SW 1271 (cell line): Measurements from ENCODE around the gene C6orf62.
"Not testable (repeated sequence)": the region's sequence is repeated elsewhere in the genome, so short reads cannot be mapped to it uniquely, and the experiment has no call there.

Source experiments
- DNase-seq, 2 experiments: peaks; one replicate each; lab custom pipeline; 2025; lab: John Stamatoyannopoulos, UW

C6orf62 gene

DNA sequence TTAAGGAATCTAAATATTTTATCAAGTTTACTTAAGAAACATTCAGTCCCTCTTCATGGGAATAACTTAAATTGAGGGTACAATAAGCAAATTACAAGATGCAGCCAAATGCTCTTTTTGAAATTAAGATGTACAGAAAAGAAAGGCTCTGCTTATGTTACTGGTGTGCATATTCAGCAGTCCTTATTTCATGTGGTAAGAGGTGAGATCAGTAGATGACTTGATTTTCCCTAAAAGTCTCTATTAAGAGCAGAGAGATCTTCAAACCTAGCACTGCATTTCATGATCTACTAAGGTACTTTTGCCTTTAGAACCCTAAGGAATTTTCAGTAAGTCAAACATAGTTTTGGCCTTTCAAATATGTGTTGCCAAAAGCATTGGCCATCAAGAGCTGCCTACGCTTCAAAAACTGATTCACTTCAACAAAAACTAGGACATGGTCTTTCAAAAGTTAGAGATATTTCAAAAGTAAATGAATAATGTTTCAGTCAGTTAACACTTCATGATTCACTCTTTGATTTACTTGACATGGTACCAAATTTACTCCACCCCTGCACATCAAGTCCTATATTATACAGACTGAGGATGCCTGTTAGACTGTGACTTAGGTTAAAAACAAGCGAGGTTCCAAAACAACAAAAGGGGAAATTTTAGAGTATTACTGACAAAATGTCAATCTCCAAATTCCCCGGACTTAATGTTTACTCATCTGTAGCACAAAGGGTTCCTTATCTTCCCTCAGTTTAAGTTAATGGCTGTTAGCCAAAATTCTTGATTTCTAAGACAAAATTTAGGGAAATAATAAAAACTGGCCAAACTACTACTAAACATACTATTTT lies 19.2 kb downstream of the C6orf62 start:
- DNase-seq, result no peak

- no peak for DNase-seq
Measured at GRCh38 chr6:24696097-24696496, 22.9 kb downstream of the C6orf62 start.

GRCh38 chr6:24695635-24696034 lies 23.3 kb downstream of the C6orf62 start:
- peak in 1 of 2 experiments; percentile 69 for DNase-seq

DNA sequence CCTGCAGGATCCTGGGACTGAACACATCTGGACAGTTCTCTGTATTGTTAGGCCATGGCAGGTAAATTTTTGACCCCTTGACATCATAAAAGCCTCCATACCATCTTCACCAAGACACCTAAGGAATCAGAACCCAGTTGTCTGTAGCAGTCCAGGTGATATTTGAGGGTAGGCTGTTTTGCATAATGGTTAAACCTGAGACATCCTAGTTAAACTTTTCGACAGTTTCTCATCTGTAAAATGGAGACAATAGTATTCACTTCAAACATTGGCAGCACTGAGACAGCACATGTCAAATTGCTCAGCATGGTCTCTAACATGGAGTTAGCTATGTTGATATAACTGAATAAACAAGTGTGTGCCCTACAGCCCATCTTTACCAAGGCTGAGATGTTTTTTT lies 24.8 kb downstream of the C6orf62 start:
- no peak for DNase-seq

DNA sequence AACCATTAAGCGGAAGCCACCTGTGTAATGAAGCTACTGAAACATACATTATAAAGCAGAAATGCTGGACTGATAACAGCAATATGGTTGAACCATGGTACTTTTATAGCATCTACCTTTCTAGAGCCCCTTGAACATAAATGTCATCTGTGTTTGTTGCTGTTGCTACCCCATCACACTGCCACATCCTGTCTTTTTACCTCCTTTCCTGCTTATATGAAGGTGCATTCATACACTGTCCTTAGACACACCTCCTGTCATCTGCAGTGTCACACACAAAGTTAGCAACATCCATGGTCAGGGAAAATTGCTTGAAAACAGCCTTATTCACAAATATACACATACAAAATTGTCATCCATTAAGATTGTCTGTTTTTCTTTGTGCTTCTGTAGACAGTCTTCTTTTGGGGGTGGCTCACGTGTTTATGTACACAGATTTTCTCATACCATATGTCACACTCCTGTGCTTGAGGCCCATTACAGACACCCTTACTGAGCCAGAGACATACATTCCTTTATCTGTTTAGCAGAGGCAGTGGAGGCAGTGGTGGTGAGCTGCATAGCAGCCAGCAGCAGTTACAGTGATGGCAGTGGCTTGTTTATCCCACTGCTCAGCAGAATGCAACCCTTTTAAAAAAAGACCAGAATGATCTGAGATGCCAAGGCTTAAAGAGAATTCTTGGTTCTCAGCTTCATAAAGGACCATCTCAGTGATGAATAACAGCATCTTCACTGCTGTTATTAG lies 25.9 kb downstream of the C6orf62 start:
- no peak for DNase-seq

- DNase-seq, result no peak
Measured at GRCh38 chr6:24692415-24692814, 26.5 kb downstream of the C6orf62 start.

GRCh38 chr6:24692003-24692402 lies 27.0 kb downstream of the C6orf62 start:
- DNase-seq, result no peak

GRCh38 chr6:24691550-24691949 lies 27.4 kb downstream of the C6orf62 start:
- DNase-seq, result no peak

DNA sequence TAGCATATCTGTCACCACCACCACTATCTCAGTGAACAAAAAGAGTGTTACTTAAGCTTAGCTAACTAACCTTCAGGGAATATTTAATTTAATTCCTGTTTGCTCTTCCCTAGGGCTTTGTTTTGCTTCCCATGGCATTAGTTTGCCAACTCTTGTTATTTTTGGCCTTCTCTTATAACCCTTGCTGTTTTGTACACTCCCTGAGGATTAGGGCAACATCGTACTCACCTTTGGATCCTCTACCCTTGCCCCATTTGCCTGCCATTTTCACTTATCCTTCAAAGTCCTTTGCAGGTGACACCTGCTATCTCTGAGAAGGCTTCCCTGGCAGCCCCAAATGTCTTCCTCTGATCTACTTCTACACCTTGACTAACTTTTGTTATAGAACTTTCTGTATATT lies 28.4 kb downstream of the C6orf62 start:
- DNase-seq, result no peak

DNA sequence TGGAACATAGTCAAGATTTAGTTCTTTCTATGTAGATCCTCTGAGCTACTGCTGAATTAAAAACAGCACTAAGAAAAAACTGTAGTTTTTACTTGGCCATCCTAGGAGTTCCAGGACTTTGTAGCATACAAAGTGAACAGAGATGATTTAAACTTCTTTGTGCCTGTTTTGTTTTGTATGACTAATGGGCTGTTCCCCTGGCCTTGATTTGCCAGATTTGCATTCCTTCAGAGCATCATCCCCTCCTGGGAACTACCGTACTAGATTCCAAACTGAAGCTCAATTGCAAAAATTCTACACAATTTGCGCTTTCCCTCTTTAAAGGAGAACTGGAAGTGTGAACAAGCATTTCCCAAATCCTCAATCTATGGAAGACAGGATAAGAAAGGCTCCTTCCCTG lies 29.0 kb downstream of the C6orf62 start:
- no peak for DNase-seq

DNA sequence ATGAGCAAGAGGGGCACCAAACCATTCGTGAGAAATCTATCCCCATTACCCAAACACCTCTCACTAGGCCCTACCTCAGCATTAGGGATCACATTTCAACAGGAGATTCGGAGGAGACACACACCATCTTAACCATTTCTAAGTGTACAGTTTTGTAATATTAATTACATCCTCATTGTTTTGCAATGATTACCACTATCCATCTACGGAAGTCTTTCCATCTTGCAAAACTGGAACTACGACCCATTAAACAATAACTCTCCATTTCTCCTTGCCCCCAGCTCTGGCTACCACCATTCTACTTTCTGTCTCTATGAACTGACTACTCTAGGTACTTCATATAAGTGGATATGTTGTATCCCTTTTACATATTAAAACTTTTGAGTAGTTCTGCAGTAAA lies 32.0 kb downstream of the C6orf62 start:
- no peak for DNase-seq

GRCh38 chr6:24686408-24686807 lies 32.5 kb downstream of the C6orf62 start:
- DNase-seq, result no peak

GRCh38 chr6:24683297-24684296 lies 35.4 kb downstream of the C6orf62 start:
- no peak for DNase-seq

DNA sequence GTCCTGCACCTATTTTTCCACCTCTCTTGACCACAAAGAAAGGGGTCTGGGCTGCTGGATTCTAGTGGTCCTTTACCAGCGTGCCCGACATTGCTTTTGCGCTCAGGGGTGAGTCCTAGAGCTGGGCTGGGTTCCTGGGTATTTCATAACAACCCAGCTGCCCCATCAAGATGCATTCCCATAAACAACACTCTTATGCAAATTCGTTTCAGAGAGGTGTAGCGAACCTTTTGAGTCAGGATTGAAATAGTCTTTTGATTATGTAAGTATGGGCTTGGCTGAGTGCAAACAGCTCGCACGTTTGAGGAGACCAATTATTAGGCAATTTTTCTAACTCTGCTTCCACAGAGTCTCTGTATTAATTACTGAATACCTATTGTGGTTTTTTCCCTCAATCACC lies 38.4 kb downstream of the C6orf62 start:
- no peak for DNase-seq

DNA sequence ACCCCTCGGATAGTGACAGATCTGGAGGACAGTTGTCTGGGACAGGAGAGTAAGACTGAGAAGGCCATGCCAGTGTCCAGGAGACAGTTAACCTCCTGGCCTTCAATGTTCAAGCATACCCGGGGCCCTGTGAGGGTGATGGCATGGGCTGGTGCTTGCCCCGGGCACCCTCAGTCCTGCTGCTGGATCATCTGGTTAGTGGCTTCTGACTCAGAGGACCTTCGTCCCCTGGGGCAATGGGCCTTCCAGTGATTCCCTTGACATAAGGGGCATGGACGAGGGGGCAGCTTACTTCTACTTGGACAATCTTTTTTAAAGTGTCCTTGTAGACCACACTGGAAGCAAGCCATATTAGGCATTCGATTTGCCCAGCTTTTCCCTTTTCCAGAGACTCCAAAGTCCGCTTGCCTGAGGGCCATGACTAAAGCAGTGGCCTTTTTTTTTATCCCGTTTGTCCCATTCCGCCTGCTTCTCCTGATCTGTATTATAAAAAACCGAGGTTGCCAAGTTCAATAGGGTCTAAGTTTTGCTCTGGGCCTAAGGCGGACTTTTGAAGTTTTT lies 40.1 kb downstream of the C6orf62 start:
- not testable (repeated sequence) for DNase-seq

GRCh38 chr6:24673625-24674024 lies 45.3 kb downstream of the C6orf62 start:
- peak in 1 of 2 experiments; percentile 13 for DNase-seq

- DNase-seq, result no peak
Measured at GRCh38 chr6:24672620-24673182, 46.3 kb downstream of the C6orf62 start.

DNA sequence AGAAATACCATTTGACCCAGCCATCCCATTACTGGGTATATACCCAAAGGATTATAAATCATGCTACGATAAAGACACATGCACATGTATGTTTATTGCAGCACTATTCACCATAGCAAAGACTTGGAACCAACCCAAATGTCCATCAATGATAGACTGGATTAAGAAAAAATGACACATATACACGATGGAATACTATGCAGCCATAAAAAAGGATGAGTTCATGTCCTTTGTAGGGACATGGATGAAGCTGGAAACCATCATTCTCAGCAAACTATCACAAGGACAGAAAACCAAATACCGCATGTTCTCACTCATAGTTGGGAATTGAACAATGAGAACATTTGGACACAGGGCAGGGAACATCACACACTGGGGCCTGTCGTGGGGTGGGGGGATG lies 47.9 kb downstream of the C6orf62 start:
- DNase-seq, result not testable (repeated sequence)

GRCh38 chr6:24670492-24670891 lies 48.5 kb downstream of the C6orf62 start:
- not testable (repeated sequence) for DNase-seq

GRCh38 chr6:24668997-24669361 lies 50.0 kb downstream of the C6orf62 start:
- no peak for DNase-seq
